ENCODE data around the gene KRT33B. TPM values are rescaled to one million over a fixed set of nuclear protein-coding genes. Genes with fewer than 3 reads are reported as not detected.

The KRT33B gene
- total RNA-seq, 1 experiment from 2014 or later = not detected

GRCh38 chr17:41406205-41406604, 36.6 kb upstream of the KRT33B start:
- peak; percentile 50 for ATAC-seq
- ChIA-PET CTCF (interaction anchor here (0.7 to 4.8 kb wide), 8 partner anchors 11 to 259 kb away, joined by 3 to 34 read pairs (median 6); no protein-coding TSS in a partner anchor), POLR2A (no interaction called here)
- TF ChIP-seq ZNF512 (CRISPR knock-in tag; IDR thresholded peaks at IDR 0.05; ENCODE audit: borderline replicate concordance) (no peak), CREM (CRISPR knock-in tag; IDR thresholded peaks at IDR 0.05) (no peak), TEAD1 (CRISPR knock-in tag; IDR thresholded peaks at IDR 0.05) (no peak), TP53 (CRISPR knock-in tag; IDR thresholded peaks at IDR 0.05) (no peak), EMX1 (CRISPR knock-in tag; IDR thresholded peaks at IDR 0.05) (no peak), ZNF138 (CRISPR knock-in tag; conservative IDR thresholded peaks at IDR 0.05) (no peak), SMAD3 (CRISPR knock-in tag; IDR thresholded peaks at IDR 0.05; ENCODE audit: borderline replicate concordance) (no peak), HMGXB4 (CRISPR knock-in tag; IDR thresholded peaks at IDR 0.05) (no peak), ATF6 (CRISPR knock-in tag; IDR thresholded peaks at IDR 0.05) (no peak), PRDM15 (CRISPR knock-in tag; IDR thresholded peaks at IDR 0.05) (no peak), GABPB1 (CRISPR knock-in tag; IDR thresholded peaks at IDR 0.05) (no peak), JUN (CRISPR knock-in tag; IDR thresholded peaks at IDR 0.05) (no peak), ZNF281 (CRISPR knock-in tag; IDR thresholded peaks at IDR 0.05) (no peak), USF2 (CRISPR knock-in tag; IDR thresholded peaks at IDR 0.05) (no peak)
- H3K27ac Mint-ChIP-seq = no peak overlapping the region
- DNase-seq (ENCODE audit: low spot score) = no peak
- no peak overlapping the region for H3K4me3 Mint-ChIP-seq
- H3K4me1 Mint-ChIP-seq = no peaks in the 10 kb centered on the region
- H3K27me3 Mint-ChIP-seq (ENCODE audit: low read depth) = no peaks in the 10 kb centered on the region; the same call in none of the 2 replicates
- no peaks in the 10 kb centered on the region for H3K36me3 Mint-ChIP-seq
- no peaks in the 10 kb centered on the region for H3K9me3 Mint-ChIP-seq

Data from WTC11 (cell line).